Panc1 (cell line): ENCODE measurements around the gene KCNJ12. TPM values are rescaled to one million over a fixed set of nuclear protein-coding genes. Genes with fewer than 3 reads are reported as not detected.
"Not testable (repeated sequence)": the region's sequence is repeated elsewhere in the genome, so short reads cannot be mapped to it uniquely, and the experiment has no call there.

Source experiments
- ATAC-seq: fragments of 200-7000 bp; cut with Tn5 transposase; 2 replicates; pipeline ENCODE4 v1.9.1; 2020; ENCODE audit warnings: mild to moderate bottlenecking, moderate library complexity
- BruUV-seq: library from RNA; stranded (reverse); fragments of 400-500 nt; replicated peaks from 2 replicates; lab custom pipeline; 2021; lab: Mats Ljungman, UMichigan
- CTCF ChIA-PET: fragments of 300-600 bp; sonication (Branson Sonifier 250); formaldehyde crosslinking; loops from one replicate; lab custom pipeline; 2022; ENCODE audit warnings: antibody characterized with exemption; lab: Charles Lee
- POLR2A ChIA-PET: fragments of 300-600 bp; sonication (Branson Sonifier 250); formaldehyde crosslinking; loops from one replicate; lab custom pipeline; 2022; ENCODE audit warnings: antibody characterized with exemption; lab: Charles Lee
- DNase-seq: peaks from one replicate; pipeline ENCODE4 v3.0.0-alpha.2; 2010; ENCODE audit warnings: low read depth, low spot score
- H3K27ac ChIP-seq: 2 replicates; pipeline ENCODE4 v1.5.1; 2011; ENCODE audit warnings: mild to moderate bottlenecking, low read length, inconsistent platforms
- H3K27me3 ChIP-seq: fragments of 200-500 bp; sonication (Bioruptor generic); 2 replicates; pipeline ENCODE4 v1.6.0; 2014; ENCODE audit warnings: low read length, inconsistent platforms; ENCODE audit not compliant: control insufficient read depth, insufficient read depth
- H3K36me3 ChIP-seq: fragments of 200-500 bp; sonication (Bioruptor generic); 2 replicates; pipeline ENCODE4 v1.5.1; 2014; ENCODE audit warnings: inconsistent platforms, mild to moderate bottlenecking, low read length, moderate library complexity; ENCODE audit not compliant: control insufficient read depth, insufficient read depth
- H3K4me1 ChIP-seq: 2 replicates; pipeline ENCODE4 v1.5.1; 2011; ENCODE audit warnings: inconsistent platforms, mild to moderate bottlenecking, low read length, moderate library complexity; ENCODE audit not compliant: control insufficient read depth, insufficient read depth
- H3K4me3 ChIP-seq, 2 experiments: 2 replicates each; pipeline ENCODE4 v1.5.1; 2011 to 2012; ENCODE audit warnings: low read depth in 2 of 2, low read length in 2 of 2, mild to moderate bottlenecking in 2 of 2, inconsistent platforms in 1 of 2, moderate library complexity in 1 of 2
- H3K9me3 ChIP-seq: fragments of 200-500 bp; sonication (Bioruptor generic); 2 replicates; pipeline ENCODE4 v1.5.1; 2014; ENCODE audit warnings: low read depth, mild to moderate bottlenecking, inconsistent platforms, low read length, moderate library complexity; ENCODE audit not compliant: control insufficient read depth, insufficient read depth
- POLR2AphosphoS5 ChIP-seq: IDR thresholded peaks from 2 replicates; pipeline ENCODE4 v1.6.1; 2012; ENCODE audit warnings: mild to moderate bottlenecking, low read depth, low read length, moderate library complexity
- REST ChIP-seq, 2 experiments: IDR thresholded peaks; 2 replicates each; pipeline ENCODE4 v1.6.1; 2011 to 2012; ENCODE audit warnings: low read depth in 2 of 2, control low read depth in 1 of 2, low read length in 1 of 2, mild to moderate bottlenecking in 1 of 2, moderate library complexity in 1 of 2; ENCODE audit not compliant: insufficient read depth in 1 of 2
- SIN3A ChIP-seq: IDR thresholded peaks from 2 replicates; pipeline ENCODE4 v1.6.1; 2012; ENCODE audit warnings: low read depth, mild to moderate bottlenecking, low read length, moderate library complexity, borderline replicate concordance; ENCODE audit not compliant: insufficient read depth
- TCF7L2 ChIP-seq: IDR thresholded peaks from 2 replicates; pipeline ENCODE4 v1.6.1; 2011; ENCODE audit warnings: mild to moderate bottlenecking, low read depth, low read length, inconsistent platforms
- in situ Hi-C: cut with HindIII; loops from 2 replicates; pipeline ENCODE4 v1.10.0; 2016; ENCODE audit warnings: low sequenced_read_pairs, low pct_unique_long_range_greater_than_20kb
- intact Hi-C: fragments of 100-400 bp; cut with micrococcal nuclease; formaldehyde crosslinking; loops from one replicate; pipeline ENCODE4 v1.10.0; 2022; ENCODE audit not compliant: unreplicated experiment
- total RNA-seq: library from RNA; stranded (reverse); gene quantifications from one replicate; pipeline ENCODE4 v1.2.1, GENCODE V29; 2021; ENCODE audit not compliant: unreplicated experiment
- TF ChIP-seq, protein P1 (sequence below): fragments of 450-650 bp; IDR thresholded peaks from 2 replicates; pipeline ENCODE4 v1.5.1; 2017; ENCODE audit warnings: mild to moderate bottlenecking

KCNJ12 gene
- total RNA-seq, 1 experiment from 2014 or later, result 2.7 TPM

- ChIA-PET CTCF (no interaction called here), POLR2A (no interaction called here)
- BruUV-seq, result no TSS peak
- ATAC-seq (no peak), DNase-seq (no peak)
- Histone ChIP-seq H3K9me3 (no peaks in the 10 kb centered on the region), H3K4me1 (no peaks in the 10 kb centered on the region), H3K27me3 (no peaks in the 10 kb centered on the region), H3K36me3 (no peaks in the 10 kb centered on the region), H3K4me3 (no peak overlapping the region), H3K27ac (no peak overlapping the region)
- intact Hi-C loops, result no loop called here
- no peak for TF ChIP-seq POLR2AphosphoS5
- TF ChIP-seq REST (IDR thresholded peaks at IDR 0.05; ENCODE audit: insufficient read depth in 1 of 2, low read depth in 2 of 2, low read length in 1 of 2), result no peak
- no peak for TF ChIP-seq TCF7L2
- no peak for TF ChIP-seq SIN3A
- TF ChIP-seq, protein P1, sequence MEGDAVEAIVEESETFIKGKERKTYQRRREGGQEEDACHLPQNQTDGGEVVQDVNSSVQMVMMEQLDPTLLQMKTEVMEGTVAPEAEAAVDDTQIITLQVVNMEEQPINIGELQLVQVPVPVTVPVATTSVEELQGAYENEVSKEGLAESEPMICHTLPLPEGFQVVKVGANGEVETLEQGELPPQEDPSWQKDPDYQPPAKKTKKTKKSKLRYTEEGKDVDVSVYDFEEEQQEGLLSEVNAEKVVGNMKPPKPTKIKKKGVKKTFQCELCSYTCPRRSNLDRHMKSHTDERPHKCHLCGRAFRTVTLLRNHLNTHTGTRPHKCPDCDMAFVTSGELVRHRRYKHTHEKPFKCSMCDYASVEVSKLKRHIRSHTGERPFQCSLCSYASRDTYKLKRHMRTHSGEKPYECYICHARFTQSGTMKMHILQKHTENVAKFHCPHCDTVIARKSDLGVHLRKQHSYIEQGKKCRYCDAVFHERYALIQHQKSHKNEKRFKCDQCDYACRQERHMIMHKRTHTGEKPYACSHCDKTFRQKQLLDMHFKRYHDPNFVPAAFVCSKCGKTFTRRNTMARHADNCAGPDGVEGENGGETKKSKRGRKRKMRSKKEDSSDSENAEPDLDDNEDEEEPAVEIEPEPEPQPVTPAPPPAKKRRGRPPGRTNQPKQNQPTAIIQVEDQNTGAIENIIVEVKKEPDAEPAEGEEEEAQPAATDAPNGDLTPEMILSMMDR, result no peak
- in situ Hi-C loops, result no loop called here
These were observed 69.0 kb downstream of the KCNJ12 start for GRCh38 chr17:21445091-21445650.

GRCh38 chr17:21447552-21447951, 71.4 kb downstream of the KCNJ12 start:
- ATAC-seq, H3K4me1 ChIP-seq, in situ Hi-C loops, BruUV-seq, H3K36me3 ChIP-seq, H3K4me3 ChIP-seq, POLR2A ChIA-PET, H3K27me3 ChIP-seq, H3K27ac ChIP-seq, DNase-seq, CTCF ChIA-PET, intact Hi-C loops, H3K9me3 ChIP-seq: not testable (repeated sequence)

- TF ChIP-seq, protein P1, result peak; percentile 75
- H3K36me3 ChIP-seq, H3K27me3 ChIP-seq, intact Hi-C loops, POLR2A ChIA-PET, in situ Hi-C loops, CTCF ChIA-PET, H3K27ac ChIP-seq, DNase-seq, BruUV-seq, H3K4me1 ChIP-seq, H3K9me3 ChIP-seq, H3K4me3 ChIP-seq: not testable (repeated sequence)
- peak; percentile 70; the same call in 1 of the 2 replicates for ATAC-seq
These were observed 73.7 kb downstream of the KCNJ12 start for GRCh38 chr17:21449891-21450290.
